GM23338 (cell line): Measurements from ENCODE around the gene WNK2.

Experiments
- CREB1 ChIP-seq: fragments of 250-450 bp; sonication (Bioruptor Pico); IDR thresholded peaks from 2 replicates; pipeline ENCODE4 v1.5.0; 2020; ENCODE audit warnings: low read depth, mild to moderate bottlenecking, moderate library complexity
- CTCF ChIP-seq, 2 experiments: fragments of 200-600 bp in 1 of 2; sonication (generic) in 1 of 2; conservative IDR thresholded peaks; 2 replicates each; pipeline versions ENCODE4 v1.5.1 to v1.6.1; 2016 to 2017; ENCODE audit warnings: antibody characterized with exemption in 2 of 2, low read depth in 2 of 2, mild to moderate bottlenecking in 2 of 2, moderate library complexity in 1 of 2
- EZH2 ChIP-seq: fragments of 200-600 bp; sonication (generic); IDR thresholded peaks from one replicate; pipeline ENCODE4 v1.8.0; 2017; ENCODE audit warnings: antibody characterized with exemption, mild to moderate bottlenecking, low read depth; ENCODE audit not compliant: unreplicated experiment
- POLR2AphosphoS5 ChIP-seq: IDR thresholded peaks from 2 replicates; pipeline ENCODE4 v1.6.1; 2016; ENCODE audit warnings: antibody characterized with exemption, low read depth
- REST ChIP-seq: IDR thresholded peaks from one replicate; pipeline ENCODE4 v1.6.1; 2018; ENCODE audit warnings: antibody characterized with exemption; ENCODE audit not compliant: unreplicated experiment
- STAT1 ChIP-seq: IDR thresholded peaks from one replicate; pipeline ENCODE4 v1.6.1; 2016; ENCODE audit warnings: antibody characterized with exemption; ENCODE audit not compliant: unreplicated experiment

- TF ChIP-seq CTCF (conservative IDR thresholded peaks at IDR 0.05; ENCODE audit: low read depth in 2 of 2) (no peak), EZH2 (no peak), POLR2AphosphoS5 (no peak), CREB1 (CRISPR knock-in tag) (no peak), STAT1 (no peak), REST (no peak)
Observed at GRCh38 chr9:93223260-93224180, 39.6 kb downstream of the WNK2 start.
